IPS-NIHi7 (cell line): ENCODE data around the gene DLG2.

Experiments
- DNase-seq: peaks from one replicate; pipeline ENCODE4 v3.0.0; 2012; ENCODE audit warnings: mixed read lengths; ENCODE audit errors: extremely low spot score

DLG2 gene

DNA sequence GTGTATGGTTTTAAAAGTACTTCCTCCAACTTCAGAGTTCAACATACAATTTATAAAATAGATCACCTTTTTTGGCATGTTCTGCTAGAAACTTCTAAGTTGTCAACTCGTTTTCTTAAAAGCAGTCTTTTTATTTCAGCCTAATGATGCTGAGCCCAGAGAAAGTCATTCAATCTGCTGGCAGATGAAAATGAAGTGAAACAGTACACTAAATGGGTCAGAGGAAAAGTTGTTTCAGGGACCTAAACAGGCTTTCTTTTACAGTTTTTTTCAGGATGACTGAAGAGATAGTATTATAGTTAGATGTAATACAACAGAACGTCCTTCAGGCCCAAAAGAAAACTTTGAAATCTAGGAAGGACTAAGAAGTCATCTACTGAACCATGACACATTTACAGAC lies 1498.3 kb downstream of the DLG2 start:
- DNase-seq: no peak

- DNase-seq: no peak
These were observed 1509.8 kb downstream of the DLG2 start for GRCh38 chr11:84117394-84117793.

DNA sequence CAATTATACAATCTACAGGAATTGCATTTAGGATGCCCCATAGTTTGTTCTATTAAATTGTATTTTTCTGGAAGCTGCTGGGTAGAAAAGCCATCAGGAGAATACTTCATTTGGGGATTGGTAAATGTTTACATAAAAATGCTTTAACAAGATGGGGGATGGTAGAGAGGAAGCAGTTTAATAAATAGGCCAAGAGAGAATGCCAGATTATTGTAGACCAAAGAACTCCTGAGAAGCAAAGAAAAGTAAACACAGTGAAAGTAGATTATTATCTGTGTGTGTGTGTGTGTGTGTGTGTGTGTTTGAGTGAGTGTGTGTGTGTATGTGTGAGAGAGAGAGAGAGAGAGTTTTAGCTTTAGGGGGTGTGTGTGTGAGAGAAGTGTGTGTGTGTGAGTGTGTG lies 1520.6 kb downstream of the DLG2 start:
- no peak for DNase-seq

- DNase-seq: no peak
These were observed 1522.0 kb downstream of the DLG2 start for GRCh38 chr11:84105148-84105547.

DNA sequence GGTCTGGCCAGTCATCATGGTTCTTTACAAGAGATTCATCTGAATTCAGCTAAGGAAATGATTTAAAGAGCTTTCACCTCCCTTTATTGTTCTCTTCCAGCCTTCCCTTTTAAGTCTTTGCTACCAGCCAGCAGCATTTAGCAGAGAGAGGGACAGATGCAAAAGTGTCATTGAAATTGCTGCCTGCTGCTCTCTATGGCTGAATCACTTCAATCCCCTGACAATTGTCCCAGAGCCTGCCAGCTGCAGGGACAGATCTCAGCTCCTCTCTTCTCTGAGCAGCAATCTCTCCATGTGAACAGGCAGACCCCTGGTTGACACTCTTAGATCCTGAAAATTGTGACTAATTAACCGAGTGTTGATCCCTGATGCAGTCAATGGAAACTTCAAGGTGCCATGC lies 1524.0 kb downstream of the DLG2 start:
- no peak for DNase-seq

GRCh38 chr11:84097186-84097585 lies 1530.0 kb downstream of the DLG2 start:
- DNase-seq: no peak

DNA sequence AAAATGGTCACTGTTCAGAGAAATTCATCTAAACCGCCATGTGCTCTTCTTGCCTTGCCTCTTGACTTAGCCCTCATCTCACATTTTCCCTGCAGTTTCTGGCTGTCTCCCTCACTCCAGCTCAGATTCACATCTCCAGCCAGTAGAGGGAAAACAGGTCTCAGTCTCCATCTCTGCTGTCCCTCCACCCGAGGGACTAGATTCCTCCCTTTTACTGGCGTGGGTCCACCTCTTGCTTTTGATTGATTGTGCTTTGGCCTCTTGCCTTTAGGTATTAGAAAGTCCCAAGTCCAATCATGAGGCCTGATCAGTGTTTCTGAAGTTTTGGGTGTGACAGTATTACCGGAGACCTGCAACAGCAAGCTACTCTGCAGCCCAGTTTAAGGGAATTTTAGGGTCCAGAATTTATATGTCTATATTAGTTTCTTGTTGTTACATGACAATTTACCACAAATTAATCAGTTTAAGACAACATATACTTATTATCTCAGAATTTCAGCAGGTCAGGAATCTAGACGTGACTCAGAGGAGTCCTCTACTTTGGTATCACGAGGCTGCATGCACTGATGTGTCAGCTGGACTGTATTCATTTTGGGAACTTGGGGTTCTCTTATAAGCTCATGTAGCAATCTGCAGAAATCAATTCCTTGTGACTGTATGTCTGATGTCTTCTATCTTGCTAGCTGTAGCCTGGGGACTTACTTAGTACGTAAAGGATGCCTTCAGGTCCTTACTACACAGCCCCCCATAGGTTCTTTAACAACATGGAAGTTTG lies 1535.7 kb downstream of the DLG2 start:
- DNase-seq: peak; percentile 18

- DNase-seq: no peak
These were observed 1537.8 kb downstream of the DLG2 start for GRCh38 chr11:84089072-84090057.

- no peak for DNase-seq
These were observed 1555.3 kb downstream of the DLG2 start for GRCh38 chr11:84071851-84072250.

GRCh38 chr11:84069048-84069447 lies 1558.1 kb downstream of the DLG2 start:
- no peak for DNase-seq

GRCh38 chr11:84061726-84062125 lies 1565.4 kb downstream of the DLG2 start:
- no peak for DNase-seq

GRCh38 chr11:84056653-84057376 lies 1570.3 kb downstream of the DLG2 start:
- no peak for DNase-seq

DNA sequence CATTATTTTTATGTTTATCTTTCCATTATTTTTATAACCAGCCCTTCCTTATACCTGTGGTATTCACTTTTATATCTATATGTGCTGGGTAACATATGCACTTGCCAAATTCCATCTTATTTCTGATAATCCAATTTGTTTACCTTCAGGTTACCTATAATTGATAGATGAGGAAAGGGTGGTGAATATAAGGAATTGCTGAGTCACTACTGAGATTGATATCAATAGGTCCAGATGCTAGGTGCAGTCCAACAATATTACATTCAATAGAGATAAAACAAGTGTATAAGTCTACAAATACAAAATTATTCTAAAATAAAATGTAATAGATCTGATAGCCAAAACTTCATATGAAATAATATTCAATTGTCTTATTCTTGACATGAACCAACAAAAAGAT lies 1582.0 kb downstream of the DLG2 start:
- DNase-seq: no peak

DNA sequence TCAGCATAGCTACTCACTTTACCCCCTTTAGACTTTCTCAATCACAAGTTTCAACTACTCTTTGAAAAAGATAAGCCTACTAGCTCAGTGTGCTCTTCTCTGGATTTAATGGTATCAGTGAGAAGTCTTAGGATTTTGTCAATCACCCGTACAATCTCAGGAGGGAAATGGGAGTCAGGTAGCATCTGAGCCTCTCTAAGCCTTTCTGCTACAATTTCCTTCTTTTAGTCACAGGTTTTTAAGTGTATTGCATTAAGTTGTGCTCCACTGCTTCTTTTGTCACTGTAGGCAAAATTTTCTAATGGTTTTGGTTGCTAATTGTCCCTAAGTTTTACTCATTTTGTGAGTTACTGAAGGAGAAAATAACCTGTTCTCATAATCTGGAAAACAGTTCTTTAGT lies 1582.4 kb downstream of the DLG2 start:
- DNase-seq: no peak

GRCh38 chr11:84036664-84037194 lies 1590.4 kb downstream of the DLG2 start:
- DNase-seq: no peak

- no peak for DNase-seq
These were observed 1591.5 kb downstream of the DLG2 start for GRCh38 chr11:84035645-84036044.

DNA sequence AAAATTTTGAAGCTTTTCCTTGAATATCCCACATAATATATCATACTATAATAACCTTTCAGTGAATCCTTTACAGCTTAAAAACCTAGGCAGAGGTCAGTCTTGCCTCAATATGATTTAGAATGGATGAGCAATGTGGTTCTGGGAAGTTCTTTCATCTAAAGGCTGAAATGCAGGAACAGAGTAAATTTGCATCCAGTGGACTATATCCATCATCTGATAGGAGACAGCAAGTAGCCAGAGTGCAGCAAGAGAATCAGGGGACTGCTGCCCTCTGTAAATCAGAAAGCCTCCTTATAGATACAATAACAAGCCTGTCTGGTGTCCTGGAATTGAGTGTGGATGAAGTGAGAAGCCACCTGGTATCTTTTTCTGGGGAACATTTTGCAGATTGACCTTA lies 1592.7 kb downstream of the DLG2 start:
- no peak for DNase-seq

DNA sequence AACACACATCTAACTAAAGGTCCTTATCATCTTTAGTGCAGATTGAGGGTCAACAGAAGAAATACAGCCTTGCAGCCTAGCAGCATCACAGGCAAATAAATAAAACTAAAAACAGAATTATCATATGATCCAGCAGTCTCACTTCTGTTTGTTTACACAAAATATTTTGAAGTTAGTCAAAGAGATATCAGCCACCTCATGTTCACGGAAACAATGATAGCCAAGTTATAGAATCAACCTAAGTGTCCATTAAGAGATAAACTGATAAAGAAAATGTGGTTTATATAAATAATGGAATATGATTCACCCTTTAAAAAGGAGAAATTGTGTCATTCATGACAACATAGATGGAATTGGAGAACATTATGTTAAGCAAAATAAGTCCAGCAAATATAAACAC lies 1602.9 kb downstream of the DLG2 start:
- DNase-seq: no peak

GRCh38 chr11:84022695-84023094 lies 1604.4 kb downstream of the DLG2 start:
- no peak for DNase-seq

- DNase-seq: no peak
These were observed 1604.9 kb downstream of the DLG2 start for GRCh38 chr11:84022201-84022600.

DNA sequence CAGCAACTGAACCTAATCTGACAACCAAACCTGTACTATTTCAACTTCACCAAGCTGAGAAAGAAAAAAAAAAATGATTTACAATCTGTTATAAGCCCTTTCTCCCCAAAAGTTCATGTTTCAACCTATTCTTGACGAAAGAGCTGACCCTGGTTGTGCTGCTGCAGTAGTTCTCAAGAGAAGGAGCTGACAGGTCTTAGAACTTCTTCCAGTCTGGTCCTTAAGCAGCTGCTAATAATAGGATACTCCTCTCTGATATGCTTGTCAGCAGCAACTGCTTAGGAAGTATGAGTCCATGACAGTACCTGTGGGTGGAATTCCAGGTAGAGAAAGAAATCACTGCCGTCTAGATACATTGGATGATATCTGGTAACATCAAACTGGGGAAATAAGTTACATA lies 1605.9 kb downstream of the DLG2 start:
- no peak for DNase-seq
